Measurements from ENCODE around the gene UQCC3. TPM values are rescaled to one million over a fixed set of nuclear protein-coding genes. Genes with fewer than 3 reads are reported as not detected.

UQCC3 gene
- total and polyA plus RNA-seq, 10 of the 15 experiments (the other 5 are each of a cell fraction or from before 2014, with no cell fraction given), result 1.3 to 20.5 (median 8.2) TPM

- TF ChIP-seq WRNIP1 (IDR thresholded peaks at IDR 0.05; ENCODE audit: borderline replicate concordance, low read depth, low read length), result no peak
- peak; percentile 47; the same call in 1 of the 2 replicates for TF ChIP-seq ATF7 (IDR thresholded peaks at IDR 0.05; ENCODE audit: low read depth)
- TF ChIP-seq SMAD1 (IDR thresholded peaks at IDR 0.05; ENCODE audit: low read depth, partially characterized antibody), result peak; percentile 90
- TF ChIP-seq PRDM15 (CRISPR knock-in tag; IDR thresholded peaks at IDR 0.05), result peak; percentile 70; the same call in 1 of the 2 replicates
- TF ChIP-seq NKRF (conservative IDR thresholded peaks at IDR 0.05), result no peak; the same call in none of the 2 replicates
- TF ChIP-seq SREBF2 (IDR thresholded peaks at IDR 0.05; ENCODE audit: low read length), result no peak
- TF ChIP-seq ATF2 (IDR thresholded peaks at IDR 0.05; ENCODE audit: low read length), result peak; percentile 46; the same call in 1 of the 2 replicates
- no peak for TF ChIP-seq ATF3 (IDR thresholded peaks at IDR 0.05; ENCODE audit: borderline replicate concordance, extremely low read depth, low read depth, low read length)
- no peak for TF ChIP-seq ZNF274 (IDR thresholded peaks at IDR 0.05; ENCODE audit: insufficient read depth, insufficient read length)
- peak; percentile 99 for TF ChIP-seq PML (IDR thresholded peaks at IDR 0.05; ENCODE audit: low read length)
- TF ChIP-seq POLR2AphosphoS2 (IDR thresholded peaks at IDR 0.05; ENCODE audit: low read depth, low read length), result peak; percentile 100
- peak; percentile 92 for TF ChIP-seq ZNF687 (IDR thresholded peaks at IDR 0.05)
- 0 out of 2 replicates have a peak, but pooled peaks have one; percentile 42 for TF ChIP-seq TBL1XR1 (IDR thresholded peaks at IDR 0.05; ENCODE audit: low read depth, low read length)
- peak; percentile 50 for TF ChIP-seq KLF5 (IDR thresholded peaks at IDR 0.05; ENCODE audit: partially characterized antibody)
- TF ChIP-seq PKNOX1 (IDR thresholded peaks at IDR 0.05), result no peak
- TF ChIP-seq CBFB (IDR thresholded peaks at IDR 0.05; ENCODE audit: low read depth), result peak; percentile 99
- TF ChIP-seq SIN3A (IDR thresholded peaks at IDR 0.05; ENCODE audit: low read depth, low read length), result peak; percentile 84; the same call in 1 of the 2 replicates
Observed at GRCh38 chr11:62665075-62665598, 6.3 kb upstream of the UQCC3 start, which contains the start of the genes C11orf98 and CSKMT (continued).
